RPMI8226 (cell line): ENCODE data around the gene MOB3C.
"Not testable (repeated sequence)": the region's sequence is repeated elsewhere in the genome, so short reads cannot be mapped to it uniquely, and the experiment has no call there.

ENCODE experiments used
- DNase-seq: peaks from one replicate; pipeline ENCODE4 v3.0.0-alpha.2; 2015

MOB3C gene

DNA sequence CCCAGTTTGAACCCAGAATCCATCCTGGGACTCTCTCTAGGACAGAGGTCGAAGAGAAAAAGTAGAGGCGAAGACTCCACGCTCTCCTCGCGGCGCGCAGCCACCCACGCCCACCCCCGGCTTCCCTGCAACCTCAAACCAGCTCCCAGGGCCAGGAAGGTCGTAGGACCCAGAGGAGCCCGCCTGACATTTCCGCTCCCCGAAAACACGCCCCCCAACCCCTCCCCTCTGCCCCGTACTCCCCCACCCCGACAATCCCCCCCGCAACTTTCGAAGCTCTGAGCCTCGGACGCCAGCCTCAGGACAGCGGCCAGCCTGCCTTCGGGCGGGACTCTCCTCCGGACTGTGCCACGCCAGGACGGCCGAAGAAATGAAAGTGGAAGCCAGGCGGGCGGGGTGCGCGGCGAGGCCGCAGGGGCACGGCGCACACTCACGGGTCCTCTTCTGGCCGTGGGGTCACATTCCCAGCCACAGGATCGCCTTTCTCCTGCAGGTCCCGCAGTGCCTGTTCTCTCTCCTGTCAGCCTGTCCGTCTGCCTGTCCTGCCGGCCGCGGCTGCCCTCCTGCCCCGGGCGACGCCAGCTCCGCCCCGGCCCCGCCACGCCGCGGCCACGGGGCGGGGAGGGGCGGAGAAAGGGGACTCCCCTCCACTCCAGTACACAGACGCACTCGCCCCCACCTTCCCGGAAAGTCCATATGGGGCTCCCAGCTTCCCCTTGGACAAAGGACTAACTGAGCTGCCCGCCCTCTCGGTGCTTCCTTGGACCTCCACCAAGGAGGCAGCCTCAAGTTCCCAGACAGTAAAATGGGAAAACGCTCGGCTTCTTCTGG lies at the start of gene MOB3C:
Gene MOB3C, minus strand, starts transcription at position 535 of the 831 bp plus-strand sequence. CDS start 3,490 bp downstream, outside the sequence.
- peak; percentile 69 for DNase-seq

DNA sequence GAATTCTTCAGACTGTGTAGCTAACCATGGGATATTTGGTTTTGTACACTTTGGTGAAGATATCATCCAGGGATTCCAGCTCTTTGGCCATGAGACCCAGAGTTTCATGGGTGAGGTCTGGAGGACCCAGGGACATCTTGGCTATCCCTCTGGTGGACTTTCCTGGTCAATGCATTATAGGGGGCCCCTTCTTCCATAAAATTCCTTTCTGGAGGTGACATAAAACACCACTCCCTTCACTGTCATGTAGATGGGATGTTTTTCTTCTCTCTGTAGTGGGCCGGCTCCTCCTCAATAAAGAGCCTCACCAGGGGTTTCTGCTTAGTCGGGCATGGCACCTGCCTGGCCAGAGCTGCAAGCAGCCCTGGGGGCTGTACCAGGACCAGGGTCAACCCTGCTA lies 49.4 kb upstream of the MOB3C start:
- no peak for DNase-seq

DNA sequence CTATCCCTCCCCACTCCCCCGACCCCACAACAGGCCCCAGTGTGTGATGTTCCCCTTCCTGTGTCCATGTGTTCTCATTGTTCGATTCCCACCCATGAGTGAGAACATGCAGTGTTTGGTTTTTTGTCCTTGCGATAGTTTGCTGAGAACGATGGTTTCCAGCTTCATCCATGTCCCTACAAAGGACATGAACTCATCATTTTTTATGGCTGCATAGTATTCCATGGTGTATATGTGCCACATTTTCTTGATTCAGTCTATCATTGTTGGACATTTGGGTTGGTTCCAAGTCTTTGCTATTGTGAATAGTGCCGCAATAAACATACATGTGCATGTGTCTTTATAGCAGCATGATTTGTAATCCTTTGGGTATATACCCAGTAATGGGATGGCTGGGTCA lies 46.3 kb upstream of the MOB3C start:
- not testable (repeated sequence) for DNase-seq

DNA sequence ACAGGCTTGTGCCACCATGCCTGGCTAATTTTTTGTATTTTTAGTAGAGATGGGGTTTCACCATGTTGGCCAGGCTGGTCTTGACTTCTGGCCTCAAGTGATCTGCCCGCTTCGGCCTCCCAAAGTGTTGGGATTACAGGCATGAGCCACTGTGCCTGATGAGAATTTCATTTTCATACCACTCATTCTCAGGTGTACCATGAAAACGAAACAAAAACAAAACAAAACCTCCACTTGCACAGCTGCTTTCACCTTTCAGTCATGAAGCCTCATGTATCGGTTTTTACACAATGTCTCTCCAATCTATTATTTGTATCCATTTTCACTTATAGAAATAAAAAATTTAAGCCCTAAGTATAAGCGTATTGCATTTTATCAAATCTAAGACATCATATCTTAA lies 43.5 kb upstream of the MOB3C start:
- DNase-seq, result not testable (repeated sequence)

DNA sequence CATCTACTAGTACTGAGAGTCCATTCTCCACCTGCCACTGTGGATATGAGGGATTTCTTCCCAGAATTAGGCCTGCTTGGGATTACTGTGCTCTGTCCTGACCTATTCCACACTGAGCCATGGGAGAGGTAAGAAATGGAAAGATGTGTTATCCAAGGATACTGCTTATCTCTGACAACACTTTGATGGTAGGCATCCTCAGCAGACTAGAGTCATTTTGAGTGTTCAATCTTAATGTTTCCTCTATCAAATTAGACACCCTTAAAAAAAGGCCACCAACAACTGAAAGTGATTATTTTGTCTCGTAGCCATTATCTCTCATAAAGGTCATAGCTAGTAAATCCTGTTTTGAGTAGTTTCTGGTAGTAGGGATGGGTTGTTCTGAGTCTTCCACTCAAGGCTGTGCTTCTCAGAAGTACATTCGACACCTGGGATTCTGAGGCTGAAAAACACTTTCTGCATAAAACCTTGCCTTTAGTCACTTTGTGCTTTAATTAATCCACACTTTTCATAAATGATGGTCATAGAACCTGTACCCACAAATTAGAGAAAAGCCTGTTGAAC lies 42.8 kb upstream of the MOB3C start:
- no peak for DNase-seq

DNA sequence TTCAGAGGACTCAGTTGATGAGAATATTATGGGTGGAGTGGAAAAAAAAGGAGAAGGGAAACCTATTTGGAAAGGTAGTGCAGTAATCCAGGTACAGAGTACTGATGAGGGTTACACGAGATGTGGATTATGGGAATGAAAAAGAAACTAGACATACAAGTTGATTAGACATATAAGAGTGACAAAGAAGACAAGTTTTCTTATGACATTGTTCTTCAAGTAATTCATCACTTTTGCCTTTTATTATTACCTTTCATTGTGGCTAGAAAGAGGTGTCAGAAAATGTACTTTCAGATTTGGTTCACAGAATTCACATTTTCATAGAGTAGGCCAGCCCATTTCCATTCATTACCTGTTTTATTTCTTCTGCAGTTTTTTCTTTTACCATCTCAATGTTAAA lies 41.2 kb upstream of the MOB3C start:
- DNase-seq, result no peak

DNA sequence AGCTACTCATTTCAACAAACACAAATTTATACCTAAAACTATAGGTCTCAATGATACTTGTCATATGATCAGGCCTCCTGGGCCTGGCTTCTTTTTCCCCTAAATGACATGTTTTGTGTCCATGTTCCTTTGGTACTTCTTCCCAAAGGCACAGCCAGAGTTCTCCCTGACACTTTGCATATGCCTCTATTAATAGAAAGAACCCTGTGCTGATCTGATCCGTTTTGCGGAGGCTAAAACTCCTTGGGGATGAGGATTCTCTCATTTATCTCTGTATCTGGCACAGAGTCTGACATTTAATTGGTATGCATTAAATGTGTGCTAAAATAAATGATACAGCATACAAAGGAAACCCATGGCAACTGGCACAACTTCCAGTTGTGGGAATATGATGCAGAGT lies 40.0 kb upstream of the MOB3C start:
- DNase-seq, result no peak

DNA sequence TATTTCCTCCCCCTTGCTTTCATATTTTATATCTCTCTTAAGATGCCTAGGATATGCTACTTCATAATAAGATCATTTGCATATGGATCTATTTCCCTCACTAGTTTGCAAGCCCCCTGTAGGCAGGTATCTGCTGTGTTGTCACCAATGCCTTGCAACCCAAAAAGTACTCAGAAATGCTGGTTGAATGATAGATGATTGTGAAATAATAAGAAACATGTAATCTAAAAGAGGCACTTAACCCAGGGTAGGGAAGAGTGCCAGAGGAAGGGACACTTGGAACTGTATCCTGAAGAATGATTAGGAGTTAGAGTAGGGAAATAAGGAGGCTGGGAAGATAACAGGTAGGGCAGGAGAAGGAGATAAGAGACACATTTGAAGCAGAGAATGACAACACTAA lies 39.2 kb upstream of the MOB3C start:
- no peak for DNase-seq

DNA sequence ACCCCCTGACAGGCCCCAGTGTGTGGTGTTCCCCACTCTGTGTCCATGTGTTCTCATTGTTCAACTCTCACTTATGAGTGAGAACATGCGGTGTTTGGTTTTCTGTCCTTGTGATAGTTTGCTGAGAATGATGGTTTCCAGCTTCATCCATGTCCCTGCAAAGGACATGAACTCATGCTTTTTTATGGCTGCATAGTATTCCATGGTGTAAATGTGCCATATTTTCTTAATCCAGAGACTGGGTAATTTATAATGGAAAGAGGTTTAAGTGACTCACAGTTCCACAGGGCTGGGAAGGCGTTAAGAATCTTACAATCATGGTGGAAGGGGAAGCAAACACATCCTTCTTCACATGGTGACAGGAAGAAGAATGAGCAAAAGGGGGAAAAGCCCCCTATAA lies 38.1 kb upstream of the MOB3C start:
- not testable (repeated sequence) for DNase-seq

DNA sequence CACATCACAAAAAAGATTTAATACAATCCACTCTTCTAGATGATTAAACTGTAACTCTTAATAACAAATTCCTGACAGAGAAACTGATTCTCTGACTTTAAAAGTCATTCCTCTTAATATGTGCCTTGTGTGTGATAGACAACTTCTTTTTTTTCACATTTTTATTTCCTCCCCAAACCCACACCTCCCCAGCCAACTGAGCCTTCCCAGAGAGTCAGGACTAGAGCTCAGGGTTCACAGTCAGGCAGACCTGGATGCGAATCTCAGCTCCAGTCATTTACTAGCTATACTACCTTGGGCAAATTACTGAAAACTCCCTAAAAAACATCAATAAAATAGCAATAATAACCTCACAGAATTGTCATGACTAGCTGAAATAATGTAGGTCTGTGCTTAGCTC lies 37.4 kb upstream of the MOB3C start:
- DNase-seq, result no peak

DNA sequence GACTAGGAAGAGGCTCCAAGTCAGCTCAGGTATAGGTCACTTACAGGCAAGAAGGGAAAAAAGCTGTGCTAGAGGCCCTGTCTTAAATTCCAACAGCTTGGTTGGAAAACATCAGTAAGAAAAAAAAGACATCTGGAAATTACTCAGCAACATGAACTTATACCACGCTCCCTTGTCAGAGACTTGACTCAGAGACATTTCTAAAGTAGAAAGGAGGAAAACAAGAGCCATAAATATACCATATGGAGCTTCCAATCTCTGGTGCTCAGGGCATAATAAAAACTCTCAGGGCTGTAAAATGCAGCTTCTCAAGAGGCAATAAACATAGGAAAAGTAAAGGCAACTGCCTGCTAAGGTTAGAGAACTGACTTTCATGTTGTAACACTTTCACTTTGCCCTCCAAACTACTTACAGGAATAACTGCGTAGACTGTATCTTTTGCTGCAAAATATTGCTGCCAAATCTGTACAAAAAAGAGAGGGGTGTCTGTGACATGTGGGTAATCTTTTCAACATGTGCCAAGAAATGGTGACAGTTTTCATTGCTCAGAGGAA lies 36.9 kb upstream of the MOB3C start:
- DNase-seq, result no peak

DNA sequence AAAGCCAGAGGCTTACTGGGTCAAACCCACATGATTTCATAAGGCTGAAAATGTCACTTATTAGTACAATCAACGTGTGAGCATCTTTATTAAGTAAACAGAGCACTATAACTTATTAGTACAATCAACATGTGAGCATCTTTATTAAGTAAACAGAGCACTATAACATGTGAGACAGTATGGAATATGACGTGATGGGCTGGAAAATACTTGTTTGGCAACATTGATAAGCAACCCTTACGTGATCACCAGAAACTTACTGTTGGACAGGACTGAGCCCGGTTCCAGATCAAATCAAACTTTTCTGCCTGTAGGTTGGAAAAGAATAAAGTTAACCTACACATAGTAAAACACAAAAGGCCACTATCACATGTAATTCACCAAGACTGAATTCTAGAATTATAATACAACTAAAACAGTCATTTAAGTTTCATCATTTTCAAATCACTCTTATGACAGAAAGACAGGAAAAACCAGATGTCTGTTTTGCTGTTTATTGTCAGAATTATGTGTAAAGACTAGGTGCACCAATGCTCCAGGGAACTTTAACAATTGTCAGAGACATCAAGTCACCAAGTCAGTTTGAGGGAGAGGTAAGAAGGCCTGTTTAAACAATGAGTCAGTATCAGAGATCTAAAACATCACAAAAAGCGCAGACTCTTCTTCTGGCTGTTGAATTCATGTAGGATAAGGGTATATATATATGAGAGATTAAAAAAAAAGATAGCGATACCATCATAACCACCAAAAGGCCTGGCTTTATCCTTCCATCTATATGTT lies 35.9 kb upstream of the MOB3C start:
- DNase-seq, result no peak

DNA sequence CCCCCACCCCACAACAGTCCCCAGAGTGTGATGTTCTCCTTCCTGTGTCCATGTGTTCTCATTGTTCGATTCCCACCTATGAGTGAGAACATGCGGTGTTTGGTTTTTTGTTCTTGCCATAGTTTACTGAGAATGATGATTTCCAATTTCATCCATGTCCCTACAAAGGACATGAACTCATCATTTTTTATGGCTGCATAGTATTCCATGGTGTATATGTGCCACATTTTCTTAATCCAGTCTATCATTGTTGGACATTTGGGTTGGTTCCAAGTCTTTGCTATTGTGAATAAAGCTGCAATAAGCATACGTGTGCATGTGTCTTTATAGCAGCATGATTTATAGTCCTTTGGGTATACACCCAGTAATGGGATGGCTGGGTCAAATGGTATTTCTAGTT lies 34.5 kb upstream of the MOB3C start:
- DNase-seq, result not testable (repeated sequence)

DNA sequence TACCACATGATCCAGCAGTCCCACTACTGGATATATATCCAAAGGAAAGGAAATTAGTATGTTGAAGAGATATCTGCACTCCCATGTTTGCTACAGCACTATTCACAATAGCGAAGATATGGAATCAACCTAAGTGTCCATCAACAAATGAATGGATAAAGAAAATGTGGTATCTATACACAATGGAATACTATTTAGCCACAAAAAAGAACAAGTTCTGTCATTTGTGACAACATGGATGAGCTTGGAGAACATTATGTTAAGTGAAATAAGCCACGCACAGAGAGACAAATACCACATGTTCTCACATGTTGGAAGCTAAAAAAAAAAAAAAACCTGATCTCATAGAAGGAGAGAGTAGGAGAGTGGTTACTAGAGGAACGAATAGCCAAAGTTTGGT lies 33.9 kb upstream of the MOB3C start:
- no peak for DNase-seq

DNA sequence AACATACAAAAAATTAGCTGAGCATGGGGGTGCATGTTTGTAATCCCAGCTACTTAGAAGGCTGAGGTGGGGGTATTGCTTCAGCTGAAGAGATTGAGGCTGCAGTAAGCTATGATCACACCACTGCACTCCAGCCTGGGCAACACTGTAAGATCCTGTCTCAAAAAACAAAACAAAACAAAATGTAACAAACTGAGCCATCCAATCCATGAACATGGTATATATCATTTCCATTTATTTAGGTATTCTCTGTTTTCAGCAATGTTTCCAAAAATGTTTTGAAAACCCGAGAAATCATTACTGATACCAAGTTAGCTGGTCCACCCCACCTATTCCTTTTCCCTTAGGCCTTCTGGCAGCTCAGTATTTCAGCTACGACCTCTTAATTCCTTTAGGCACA lies 33.2 kb upstream of the MOB3C start:
- no peak for DNase-seq

DNA sequence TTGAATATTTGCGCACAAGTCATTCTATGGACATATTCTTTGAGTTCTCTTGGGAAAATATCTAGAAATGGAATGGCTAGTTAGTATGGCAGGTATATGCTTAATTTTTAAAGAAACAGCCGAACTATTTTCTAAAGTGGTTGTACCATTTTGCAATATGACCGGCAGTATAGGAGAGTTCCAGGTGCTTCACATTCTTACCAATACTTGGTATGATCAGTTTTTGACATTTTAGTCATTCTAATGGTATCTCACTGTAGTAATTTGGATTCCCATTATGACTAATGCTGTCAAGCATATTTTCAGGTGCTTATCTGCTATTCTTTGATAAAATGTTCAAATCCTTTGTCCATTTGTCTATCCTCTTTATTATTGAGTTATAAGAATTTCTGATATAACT lies 31.0 kb upstream of the MOB3C start:
- no peak for DNase-seq

DNA sequence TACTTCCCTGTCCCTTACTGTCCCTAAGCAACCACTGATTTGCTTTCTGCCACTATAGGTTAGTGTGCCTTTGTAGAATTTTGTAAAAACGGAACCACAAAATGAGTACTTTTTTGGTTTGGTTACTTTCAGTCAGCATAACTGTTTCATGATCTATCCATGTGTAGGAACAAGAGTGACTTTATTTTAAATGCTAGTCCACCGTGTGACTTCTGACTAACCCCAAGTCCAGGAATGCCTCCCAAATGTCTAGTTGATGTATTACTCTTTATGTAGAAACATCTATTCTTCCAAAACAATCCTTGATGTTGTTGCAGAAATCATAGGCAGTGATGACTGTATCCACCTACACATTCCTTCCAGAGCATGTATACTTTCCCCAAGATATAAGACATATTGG lies 30.2 kb upstream of the MOB3C start:
- DNase-seq, result no peak

DNA sequence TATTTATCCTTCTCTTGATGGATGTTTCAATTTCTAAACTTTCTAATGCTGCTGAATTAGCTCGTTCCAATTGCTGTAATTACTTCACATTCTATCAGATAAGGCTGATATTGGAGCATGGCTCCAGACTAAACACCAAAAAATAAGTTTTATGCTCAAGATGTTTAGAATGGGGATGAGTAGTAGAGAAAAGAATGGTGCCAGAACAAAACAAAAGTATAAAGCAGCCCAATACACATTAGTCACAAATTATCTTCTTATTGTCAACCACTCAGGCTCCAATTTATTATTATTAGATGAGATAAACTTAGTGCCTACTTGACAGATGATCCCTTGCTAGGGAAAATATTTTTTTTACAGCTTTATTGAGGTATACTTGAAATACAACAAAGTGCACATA lies 29.7 kb upstream of the MOB3C start:
- no peak for DNase-seq

DNA sequence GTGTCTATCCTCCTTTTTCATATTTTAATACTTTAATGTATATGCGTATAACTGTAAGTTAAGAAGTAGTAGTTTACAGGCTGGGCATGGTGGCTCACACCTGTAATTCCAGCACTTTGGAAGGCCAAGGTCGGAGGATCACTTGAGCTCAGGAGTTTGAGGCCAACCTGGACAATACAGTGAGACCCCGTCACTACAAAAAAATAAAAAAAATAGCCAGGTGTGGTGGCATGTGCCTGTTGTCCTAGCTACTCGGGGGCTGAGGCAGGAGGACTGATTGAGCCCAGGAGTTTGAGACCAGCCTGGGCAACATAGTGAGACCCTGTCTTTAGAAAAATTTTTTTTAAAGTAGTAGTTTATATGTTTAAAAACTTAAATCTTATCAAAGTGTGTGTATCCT lies 29.2 kb upstream of the MOB3C start:
- no peak for DNase-seq

DNA sequence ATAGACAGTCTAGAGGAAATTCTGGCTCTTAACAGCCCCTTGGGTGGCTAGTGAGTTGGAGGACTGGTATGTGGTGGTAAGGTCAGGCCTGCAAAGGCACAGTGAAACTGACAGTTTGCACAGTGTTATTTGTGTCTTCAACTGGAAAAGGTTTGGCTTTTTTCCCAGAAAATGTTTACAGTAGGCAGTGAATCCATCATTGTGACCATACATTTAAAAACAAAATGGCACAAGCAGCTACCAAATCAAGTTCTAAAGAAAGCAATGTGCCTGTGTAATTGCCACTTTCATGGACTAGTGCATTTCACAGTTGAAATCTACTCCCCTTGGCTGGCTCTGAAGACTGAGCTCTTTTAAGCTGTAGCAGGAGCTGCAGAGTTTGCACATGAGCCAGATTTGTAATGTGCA lies 26.8 kb upstream of the MOB3C start:
- DNase-seq, result peak; percentile 72

DNA sequence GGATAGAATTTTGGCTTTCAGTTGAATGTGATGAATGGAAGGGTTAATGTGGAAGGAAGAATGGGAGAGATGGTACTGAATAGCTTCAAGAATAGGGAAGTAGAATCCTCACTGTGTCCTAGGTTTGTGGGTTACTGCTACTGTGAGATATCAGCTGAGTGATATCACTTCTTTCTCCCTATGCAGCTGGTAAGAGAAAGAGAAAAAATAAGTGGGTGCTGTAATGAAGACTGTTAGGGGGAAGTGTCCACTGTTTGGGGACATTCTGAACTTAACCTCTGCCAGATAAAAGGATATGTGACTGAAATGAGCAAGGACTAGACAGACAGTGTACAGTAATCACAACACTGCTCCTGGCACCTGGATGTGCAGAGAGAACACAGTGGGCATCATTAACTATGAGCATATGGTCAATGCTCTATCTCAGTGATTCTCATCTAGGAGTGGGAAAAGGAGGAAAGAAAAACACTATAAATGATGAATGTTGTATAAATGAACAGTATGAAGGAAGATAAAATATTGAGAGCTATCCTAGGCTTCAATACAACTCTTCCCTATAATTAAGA lies 25.6 kb upstream of the MOB3C start:
- DNase-seq, result no peak

DNA sequence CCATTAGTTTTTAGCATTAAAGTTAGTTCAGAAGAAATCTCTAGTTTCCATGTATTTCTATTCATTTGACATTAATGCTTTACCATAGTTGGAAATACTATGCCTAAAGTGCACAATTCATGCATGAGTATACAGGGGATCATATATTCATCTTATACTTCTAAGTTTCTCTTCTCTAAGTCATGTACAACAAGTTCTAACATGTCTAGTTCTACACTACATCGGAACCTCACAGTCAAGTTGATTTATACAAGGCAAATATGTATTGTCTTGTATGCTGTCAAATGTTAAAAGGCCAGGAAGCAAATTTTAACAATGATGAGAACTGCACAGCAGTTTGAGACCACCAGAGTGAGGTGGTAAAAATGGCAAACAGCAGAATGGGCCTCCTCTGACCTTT lies 22.9 kb upstream of the MOB3C start:
- DNase-seq, result no peak

DNA sequence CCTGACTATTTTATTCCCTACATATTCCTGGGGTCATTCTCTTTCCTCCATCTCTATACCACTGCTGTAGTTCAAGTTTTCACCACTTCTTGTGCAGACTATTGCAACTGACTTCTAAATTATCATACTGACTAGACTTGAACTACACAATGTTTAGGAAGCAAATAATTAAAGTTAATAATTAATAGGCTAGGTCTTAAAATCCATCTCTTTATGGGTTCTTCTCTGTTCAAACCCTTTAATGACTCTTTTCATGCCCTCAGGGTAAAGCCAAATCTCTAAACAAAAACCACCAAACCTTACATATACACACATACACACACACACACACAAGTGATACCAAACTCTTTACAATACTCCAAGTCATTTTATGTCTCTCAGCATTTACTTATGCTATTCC lies 22.3 kb upstream of the MOB3C start:
- DNase-seq, result no peak
